ENCODE measurements around the gene ITGBL1.

ITGBL1 gene

DNA sequence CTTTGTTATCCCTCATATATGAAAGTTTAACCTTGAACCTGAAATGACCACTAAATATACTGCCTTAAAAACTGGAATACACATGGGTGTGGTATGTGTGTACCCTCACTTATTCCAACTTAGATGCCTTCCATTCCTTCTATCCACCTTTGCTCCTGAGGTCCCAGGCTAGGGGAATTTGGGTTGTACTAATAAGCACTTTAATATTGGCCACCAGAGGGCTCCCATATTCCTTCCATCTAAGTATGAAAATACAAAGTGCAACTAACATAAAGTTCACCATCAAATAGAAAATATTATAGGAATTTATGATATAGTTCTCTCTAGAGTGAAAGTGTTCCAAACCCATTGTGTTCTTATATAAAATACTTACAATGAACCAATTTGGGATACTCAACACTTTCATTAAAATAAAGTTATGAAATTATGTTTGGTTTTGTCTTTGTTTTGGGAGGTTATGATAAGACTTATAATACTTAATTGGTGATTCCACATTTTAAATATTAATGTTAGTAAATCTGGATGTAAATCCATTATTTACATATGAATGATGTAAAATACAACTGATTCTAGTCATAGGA is 62.3 kb downstream of the ITGBL1 start:
- in situ Hi-C loops (cut with HindIII; ENCODE audit: low sequenced_read_pairs): no loop called here

GRCh38 chr13:101515504-101515903 is 63.0 kb downstream of the ITGBL1 start:
- TF ChIP-seq, protein P1, sequence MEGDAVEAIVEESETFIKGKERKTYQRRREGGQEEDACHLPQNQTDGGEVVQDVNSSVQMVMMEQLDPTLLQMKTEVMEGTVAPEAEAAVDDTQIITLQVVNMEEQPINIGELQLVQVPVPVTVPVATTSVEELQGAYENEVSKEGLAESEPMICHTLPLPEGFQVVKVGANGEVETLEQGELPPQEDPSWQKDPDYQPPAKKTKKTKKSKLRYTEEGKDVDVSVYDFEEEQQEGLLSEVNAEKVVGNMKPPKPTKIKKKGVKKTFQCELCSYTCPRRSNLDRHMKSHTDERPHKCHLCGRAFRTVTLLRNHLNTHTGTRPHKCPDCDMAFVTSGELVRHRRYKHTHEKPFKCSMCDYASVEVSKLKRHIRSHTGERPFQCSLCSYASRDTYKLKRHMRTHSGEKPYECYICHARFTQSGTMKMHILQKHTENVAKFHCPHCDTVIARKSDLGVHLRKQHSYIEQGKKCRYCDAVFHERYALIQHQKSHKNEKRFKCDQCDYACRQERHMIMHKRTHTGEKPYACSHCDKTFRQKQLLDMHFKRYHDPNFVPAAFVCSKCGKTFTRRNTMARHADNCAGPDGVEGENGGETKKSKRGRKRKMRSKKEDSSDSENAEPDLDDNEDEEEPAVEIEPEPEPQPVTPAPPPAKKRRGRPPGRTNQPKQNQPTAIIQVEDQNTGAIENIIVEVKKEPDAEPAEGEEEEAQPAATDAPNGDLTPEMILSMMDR (IDR thresholded peaks at IDR 0.05; ENCODE audit: low read depth, low read length): no peak
- H3K4me3 ChIP-seq (ENCODE audit: low read depth, low read length): no peak overlapping the region
- no peak for DNase-seq (ENCODE audit: low read depth, low spot score)
- in situ Hi-C loops (cut with HindIII; ENCODE audit: low sequenced_read_pairs): no loop called here

More for the DNA sequence above, 62.3 kb downstream of the ITGBL1 start:
- H3K4me3 ChIP-seq (ENCODE audit: low read depth, low read length): no peak overlapping the region
- peak; percentile 83 for DNase-seq (ENCODE audit: low read depth, low spot score)
- TF ChIP-seq, protein P1 (IDR thresholded peaks at IDR 0.05; ENCODE audit: low read depth, low read length): peak; percentile 69

- in situ Hi-C loops (cut with HindIII; ENCODE audit: low sequenced_read_pairs): no loop called here
- H3K4me3 ChIP-seq (ENCODE audit: low read depth, low read length): no peak overlapping the region
- TF ChIP-seq, protein P1 (IDR thresholded peaks at IDR 0.05; ENCODE audit: low read depth, low read length): no peak
- no peak for DNase-seq (ENCODE audit: low read depth, low spot score)
Observed at GRCh38 chr13:101516262-101516661, 63.8 kb downstream of the ITGBL1 start.

GRCh38 chr13:101520672-101521071 is 68.2 kb downstream of the ITGBL1 start:
- peak; percentile 78 for DNase-seq (ENCODE audit: low read depth, low spot score)
- in situ Hi-C loops (cut with HindIII; ENCODE audit: low sequenced_read_pairs): no loop called here
- no peak overlapping the region for H3K4me3 ChIP-seq (ENCODE audit: low read depth, low read length)
- TF ChIP-seq, protein P1 (IDR thresholded peaks at IDR 0.05; ENCODE audit: low read depth, low read length): no peak

DNA sequence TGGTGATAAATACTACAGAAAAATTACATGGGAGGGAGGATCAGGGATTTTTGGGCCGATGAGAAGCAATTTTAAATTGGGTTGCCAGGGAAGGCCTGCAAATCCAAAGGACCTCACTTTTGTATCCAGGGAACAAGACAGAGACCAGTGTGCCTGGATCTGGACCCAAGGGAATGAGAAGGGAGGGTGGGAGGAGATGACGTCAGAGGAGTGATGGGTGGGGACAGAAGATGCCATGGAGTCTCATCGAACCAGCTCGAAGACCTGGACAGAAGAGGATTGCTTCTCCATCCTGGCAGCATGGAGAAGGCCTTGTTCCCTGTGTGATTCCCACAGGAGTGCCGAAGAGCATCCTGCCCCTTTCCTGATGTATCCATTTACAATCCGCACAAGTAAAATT is 68.9 kb downstream of the ITGBL1 start:
- DNase-seq (ENCODE audit: low read depth, low spot score): no peak
- TF ChIP-seq, protein P1 (IDR thresholded peaks at IDR 0.05; ENCODE audit: low read depth, low read length): no peak
- no peak overlapping the region for H3K4me3 ChIP-seq (ENCODE audit: low read depth, low read length)
- in situ Hi-C loops (cut with HindIII; ENCODE audit: low sequenced_read_pairs): no loop called here

DNA sequence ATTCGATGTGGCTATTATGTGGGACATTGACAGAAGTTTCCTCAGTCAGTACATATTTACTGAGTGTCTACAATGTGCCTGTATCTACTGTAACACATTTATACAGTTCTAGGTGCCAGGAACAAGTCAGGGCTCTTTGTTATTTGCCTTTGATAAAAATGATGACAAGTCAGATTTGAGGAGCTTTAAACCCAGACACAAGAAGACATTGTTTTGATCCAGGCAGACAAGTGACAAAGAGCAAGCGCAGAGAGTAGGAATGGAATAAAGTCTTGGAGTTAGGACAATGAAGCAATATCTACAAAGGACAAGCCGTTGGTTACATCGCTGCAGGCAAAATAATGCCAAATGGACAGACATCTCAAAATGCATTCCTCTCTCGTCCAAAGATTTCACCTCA is 70.1 kb downstream of the ITGBL1 start:
- in situ Hi-C loops (cut with HindIII; ENCODE audit: low sequenced_read_pairs): no loop called here
- H3K4me3 ChIP-seq (ENCODE audit: low read depth, low read length): no peak overlapping the region
- TF ChIP-seq, protein P1 (IDR thresholded peaks at IDR 0.05; ENCODE audit: low read depth, low read length): no peak
- DNase-seq (ENCODE audit: low read depth, low spot score): no peak

Data from astrocyte of the spinal cord (primary cell).